T-helper 2 cell (primary cell): Measurements from ENCODE around the gene TM4SF20.
"Not testable (repeated sequence)": the region's sequence is repeated elsewhere in the genome, so short reads cannot be mapped to it uniquely, and the experiment has no call there.

Experiments
- DNase-seq, 5 experiments: peaks; one replicate each; pipeline versions ENCODE4 v3.0.0 to v3.0.0-alpha.2; 2012 to 2022

TM4SF20 gene

GRCh38 chr2:227398684-227399670 is 19.9 kb upstream of the TM4SF20 start:
- no peak for DNase-seq

GRCh38 chr2:227397562-227397961 is 18.5 kb upstream of the TM4SF20 start:
- no peak for DNase-seq

- no peak for DNase-seq
Observed at GRCh38 chr2:227395556-227395955, 16.4 kb upstream of the TM4SF20 start.

GRCh38 chr2:227394401-227394800 is 15.3 kb upstream of the TM4SF20 start:
- no peak for DNase-seq

- DNase-seq = no peak
Observed at GRCh38 chr2:227390468-227391256, 11.6 kb upstream of the TM4SF20 start.

GRCh38 chr2:227389661-227390060 is 10.6 kb upstream of the TM4SF20 start:
- DNase-seq = no peak

- no peak for DNase-seq
Observed at GRCh38 chr2:227389231-227389630, 10.1 kb upstream of the TM4SF20 start.

- DNase-seq = no peak
Observed at GRCh38 chr2:227388537-227389011, 9.5 kb upstream of the TM4SF20 start.

- DNase-seq = not testable (repeated sequence)
Observed at GRCh38 chr2:227387583-227387982, 8.5 kb upstream of the TM4SF20 start, which contains the start of gene SCYGR1. Gene SCYGR1 (minus strand): TSS chr2:227387949. CDS start chr2:227387949, 0 bp downstream.

GRCh38 chr2:227386630-227387029 is 7.5 kb upstream of the TM4SF20 start:
- DNase-seq = no peak

GRCh38 chr2:227383686-227384085 is 4.6 kb upstream of the TM4SF20 start:
- no peak for DNase-seq

- not testable (repeated sequence) for DNase-seq
Observed at GRCh38 chr2:227382241-227382835, 3.2 kb upstream of the TM4SF20 start.

GRCh38 chr2:227378371-227378782 is 729 bp downstream of the TM4SF20 start:
- no peak for DNase-seq

- peak in 1 of 5 experiments; percentile 37 for DNase-seq
Observed at GRCh38 chr2:227377467-227378351, 1.4 kb downstream of the TM4SF20 start.

GRCh38 chr2:227376656-227377396 is 2.3 kb downstream of the TM4SF20 start:
- no peak for DNase-seq

- peak in 1 of 5 experiments; percentile 61 for DNase-seq
Observed at GRCh38 chr2:227374158-227374557, 4.9 kb downstream of the TM4SF20 start.

GRCh38 chr2:227373389-227373788 is 5.7 kb downstream of the TM4SF20 start:
- DNase-seq = no peak

- no peak for DNase-seq
Observed at GRCh38 chr2:227370791-227371312, 8.3 kb downstream of the TM4SF20 start.

- DNase-seq = no peak
Observed at GRCh38 chr2:227370092-227370491, 9.0 kb downstream of the TM4SF20 start.

- no peak for DNase-seq
Observed at GRCh38 chr2:227368574-227368973, 10.5 kb downstream of the TM4SF20 start.

- no peak for DNase-seq
Observed at GRCh38 chr2:227367427-227367795, 11.7 kb downstream of the TM4SF20 start.
